Measurements from ENCODE around the gene TSHZ1.

- TF ChIP-seq CTCF (IDR thresholded peaks at IDR 0.05) (no peak), POLR2A (IDR thresholded peaks at IDR 0.05; ENCODE audit: low read length) (no peak), MAZ (IDR thresholded peaks at IDR 0.05; ENCODE audit: borderline replicate concordance, low read depth, low read length) (no peak), ZSCAN20 (CRISPR knock-in tag; IDR thresholded peaks at IDR 0.05) (no peak), ELK1 (IDR thresholded peaks at IDR 0.05; ENCODE audit: low read depth, low read length) (no peak), USF2 (IDR thresholded peaks at IDR 0.05) (no peak), SREBF2 (IDR thresholded peaks at IDR 0.05) (no peak), SMC3 (IDR thresholded peaks at IDR 0.05) (no peak), HMGXB4 (CRISPR knock-in tag; IDR thresholded peaks at IDR 0.05; ENCODE audit: borderline replicate concordance) (no peak), ESRRA (IDR thresholded peaks at IDR 0.05; ENCODE audit: borderline replicate concordance, low read length) (no peak), MAFK (IDR thresholded peaks at IDR 0.05; ENCODE audit: partially characterized antibody) (no peak)
Observed at GRCh38 chr18:75337348-75337747, 126.8 kb downstream of the TSHZ1 start.
